NCI-H2029 (cell line): ENCODE results near the gene LRCH1.
A peak's percentile ranks its signal among the peaks of the same experiment; 100 is the strongest.

Experiments used
- DNase-seq: peaks from one replicate; lab custom pipeline; 2025; lab: John Stamatoyannopoulos, UW

The LRCH1 gene

GRCh38 chr13:46665633-46666482, 112.9 kb downstream of the LRCH1 start:
- DNase-seq, result no peak

- no peak for DNase-seq
These were observed 113.9 kb downstream of the LRCH1 start for GRCh38 chr13:46666727-46667456.

GRCh38 chr13:46667687-46668281, 114.8 kb downstream of the LRCH1 start:
- no peak for DNase-seq

- DNase-seq, result no peak
These were observed 115.3 kb downstream of the LRCH1 start for GRCh38 chr13:46668302-46668720.

- no peak for DNase-seq
These were observed 116.1 kb downstream of the LRCH1 start for GRCh38 chr13:46668931-46669525.

- no peak for DNase-seq
These were observed 119.5 kb downstream of the LRCH1 start for GRCh38 chr13:46672338-46673090.

GRCh38 chr13:46675016-46675415, 122.0 kb downstream of the LRCH1 start:
- DNase-seq, result peak; percentile 49

GRCh38 chr13:46676378-46676725, 123.4 kb downstream of the LRCH1 start:
- no peak for DNase-seq

GRCh38 chr13:46679369-46680120, 126.6 kb downstream of the LRCH1 start:
- no peak for DNase-seq

GRCh38 chr13:46682015-46682414, 129.0 kb downstream of the LRCH1 start:
- DNase-seq, result no peak

GRCh38 chr13:46682707-46683106, 129.7 kb downstream of the LRCH1 start:
- no peak for DNase-seq

GRCh38 chr13:46683676-46684260, 130.8 kb downstream of the LRCH1 start:
- no peak for DNase-seq

GRCh38 chr13:46684287-46685001, 131.5 kb downstream of the LRCH1 start:
- no peak for DNase-seq

GRCh38 chr13:46685006-46685730, 132.2 kb downstream of the LRCH1 start:
- no peak for DNase-seq

GRCh38 chr13:46686171-46686570, 133.2 kb downstream of the LRCH1 start:
- no peak for DNase-seq

- DNase-seq, result no peak
These were observed 134.8 kb downstream of the LRCH1 start for GRCh38 chr13:46687810-46688209.

- DNase-seq, result no peak
These were observed 135.3 kb downstream of the LRCH1 start for GRCh38 chr13:46688306-46688705.

GRCh38 chr13:46698014-46698413, 145.0 kb downstream of the LRCH1 start:
- DNase-seq, result no peak

- DNase-seq, result no peak
These were observed 146.0 kb downstream of the LRCH1 start for GRCh38 chr13:46698910-46699460.
